GM12878 (cell line): Measurements from ENCODE around the gene DDX56. TPM values are rescaled to one million over a fixed set of nuclear protein-coding genes. Genes with fewer than 3 reads are reported as not detected.

Source experiments
- ATAC-seq: fragments of 200-7000 bp; cut with Tn5 transposase; 3 replicates; pipeline ENCODE4 v1.9.1; 2020; ENCODE audit warnings: mild to moderate bottlenecking, moderate library complexity
- BruUV-seq: library from RNA; stranded (reverse); fragments of 400-500 nt; replicated peaks from 2 replicates; lab custom pipeline; 2021; lab: Mats Ljungman, UMichigan
- CTCF ChIA-PET: fragments of 300-600 bp; sonication (Branson Sonifier 250); formaldehyde crosslinking; extraction: SDS; loops from one replicate; lab custom pipeline; 2021; ENCODE audit warnings: inconsistent platforms; lab: Yijun Ruan, JAX
- POLR2A ChIA-PET: fragments of 350-600 bp; formaldehyde crosslinking; extraction: SDS; loops from one replicate; lab custom pipeline; 2021; ENCODE audit warnings: inconsistent platforms; lab: Charles Lee
- RAD21 ChIA-PET: fragments of 300-600 bp; sonication (Branson Sonifier 250); formaldehyde crosslinking; loops from one replicate; lab custom pipeline; 2023; ENCODE audit warnings: antibody characterized with exemption; ENCODE audit not compliant: unreplicated experiment; lab: Charles Lee
- SMC1A ChIA-PET: fragments of 300-600 bp; sonication (Branson Sonifier 250); formaldehyde crosslinking; loops from one replicate; lab custom pipeline; 2023; ENCODE audit not compliant: unreplicated experiment, uncharacterized antibody; lab: Charles Lee
- DNase-seq: peaks from one replicate; pipeline ENCODE4 v3.0.0-alpha.2; 2011; ENCODE audit warnings: low read depth, low spot score
- FAIRE-seq: peaks from 3 replicates; lab custom pipeline; 2011; peaks lifted over from hg19 to GRCh38; lab: Jason Lieb, UNC
- H2AFZ ChIP-seq: 2 replicates; pipeline ENCODE4 v1.6.0; 2011; ENCODE audit warnings: low read depth, low read length, control low read depth; ENCODE audit not compliant: control insufficient read depth
- H3K27ac ChIP-seq: 2 replicates; pipeline ENCODE4 v1.5.1; 2011; ENCODE audit warnings: control low read depth; ENCODE audit not compliant: control insufficient read depth, insufficient read depth
- H3K27me3 ChIP-seq, 2 experiments: replicated peaks in 1 of 2; 2 replicates each; pipeline versions ENCODE4 v1.6.0 to v1.6.1; 2011; ENCODE audit warnings: low read length in 1 of 2; ENCODE audit not compliant: control insufficient read depth in 2 of 2, insufficient read depth in 2 of 2
- H3K36me3 ChIP-seq, 2 experiments: 2 replicates each; pipeline ENCODE4 v1.5.1; 2011; ENCODE audit warnings: low read length in 1 of 2; ENCODE audit not compliant: control insufficient read depth in 2 of 2, insufficient read depth in 2 of 2
- H3K4me1 ChIP-seq: 2 replicates; pipeline ENCODE4 v1.6.1; 2011; ENCODE audit warnings: mild to moderate bottlenecking, low read length, moderate library complexity, mixed read lengths; ENCODE audit not compliant: control insufficient read depth, insufficient read depth
- H3K4me2 ChIP-seq: 2 replicates; pipeline ENCODE4 v1.6.0; 2011; ENCODE audit warnings: control low read depth; ENCODE audit not compliant: control insufficient read depth, insufficient read depth
- H3K4me3 ChIP-seq: fragments of 200-600 bp; sonication (generic); 2 replicates; pipeline ENCODE4 v1.5.1; 2016
- H3K79me2 ChIP-seq: 2 replicates; pipeline ENCODE4 v1.6.0; 2011; ENCODE audit warnings: low read length; ENCODE audit not compliant: control insufficient read depth, insufficient read depth
- H3K9ac ChIP-seq: 2 replicates; pipeline ENCODE4 v1.8.0; 2011; ENCODE audit warnings: low read length, control low read depth, mixed read lengths; ENCODE audit not compliant: control insufficient read depth, insufficient read depth
- H3K9me3 ChIP-seq: replicated peaks from 3 replicates; pipeline ENCODE4 v1.5.1; 2011; ENCODE audit warnings: mild to moderate bottlenecking, low read length; ENCODE audit not compliant: control insufficient read depth, insufficient read depth
- H4K20me1 ChIP-seq: 2 replicates; pipeline ENCODE4 v1.6.0; 2011; ENCODE audit not compliant: control insufficient read depth, insufficient read depth
- ATF2 ChIP-seq: IDR thresholded peaks from 2 replicates; pipeline ENCODE4 v1.6.1; 2012; ENCODE audit warnings: low read length, inconsistent platforms
- ATF3 ChIP-seq: IDR thresholded peaks from 2 replicates; pipeline ENCODE4 v1.6.1; 2011; ENCODE audit warnings: low read depth, mild to moderate bottlenecking, low read length, moderate library complexity, borderline replicate concordance; ENCODE audit errors: extremely low read depth
- BRCA1 ChIP-seq: IDR thresholded peaks from 2 replicates; pipeline ENCODE4 v1.6.1; 2011; ENCODE audit warnings: low read depth, low read length, improper control_type of control experiment
- CHD2 ChIP-seq: IDR thresholded peaks from 2 replicates; pipeline ENCODE4 v1.6.1; 2011; ENCODE audit warnings: low read depth, low read length, improper control_type of control experiment, borderline replicate concordance
- CREB1 ChIP-seq: IDR thresholded peaks from 2 replicates; pipeline ENCODE4 v1.6.1; 2012; ENCODE audit warnings: low read depth, mild to moderate bottlenecking, inconsistent platforms
- CTCF ChIP-seq, 3 experiments: IDR thresholded peaks in 2 of 3; conservative IDR thresholded peaks in 1 of 3; 2 replicates each; pipeline ENCODE4 v1.5.1; 2011; ENCODE audit warnings: low read depth in 3 of 3, low read length in 3 of 3, mild to moderate bottlenecking in 3 of 3, control low read depth in 2 of 3, moderate library complexity in 2 of 3, inconsistent platforms in 1 of 3, mixed read lengths in 1 of 3; ENCODE audit not compliant: control insufficient read depth in 2 of 3, insufficient read depth in 1 of 3; ENCODE audit errors: extremely low read depth in 1 of 3
- ETV6 ChIP-seq, 2 experiments: fragments of 450-650 bp in 1 of 2; IDR thresholded peaks in 1 of 2; conservative IDR thresholded peaks in 1 of 2; 2 replicates each; pipeline ENCODE4 v1.6.1; 2014; ENCODE audit warnings: antibody characterized with exemption in 1 of 2, borderline replicate concordance in 1 of 2, low read depth in 1 of 2, mild to moderate bottlenecking in 1 of 2, moderate library complexity in 1 of 2
- FOXK2 ChIP-seq: fragments of 450-650 bp; IDR thresholded peaks from 2 replicates; pipeline ENCODE4 v1.6.1; 2017; ENCODE audit warnings: mild to moderate bottlenecking, moderate library complexity
- IRF5 ChIP-seq: fragments of 450-650 bp; IDR thresholded peaks from 2 replicates; pipeline ENCODE4 v1.6.1; 2017; ENCODE audit warnings: borderline replicate concordance
- JUNB ChIP-seq: IDR thresholded peaks from 2 replicates; pipeline ENCODE4 v1.6.1; 2016; ENCODE audit warnings: antibody characterized with exemption, mild to moderate bottlenecking
- MXI1 ChIP-seq: fragments of 150-350 bp; IDR thresholded peaks from 2 replicates; pipeline ENCODE4 v1.6.1; 2011; ENCODE audit warnings: low read depth, mild to moderate bottlenecking, inconsistent platforms, low read length, improper control_type of control experiment
- RAD21 ChIP-seq: IDR thresholded peaks from 2 replicates; pipeline ENCODE4 v1.6.1; 2011; ENCODE audit warnings: mild to moderate bottlenecking, low read depth, low read length, moderate library complexity; ENCODE audit not compliant: insufficient read depth
- RELA ChIP-seq: fragments of 450-650 bp; IDR thresholded peaks from 2 replicates; pipeline ENCODE4 v1.8.0; 2014; ENCODE audit warnings: borderline replicate concordance; ENCODE audit not compliant: partially characterized antibody
- SPI1 ChIP-seq: IDR thresholded peaks from 2 replicates; pipeline ENCODE4 v1.6.1; 2011; ENCODE audit warnings: low read depth, mild to moderate bottlenecking, low read length, moderate library complexity, borderline replicate concordance; ENCODE audit not compliant: insufficient read depth
- TARDBP ChIP-seq: IDR thresholded peaks from 2 replicates; pipeline ENCODE4 v1.6.1; 2016; ENCODE audit warnings: borderline replicate concordance
- ZNF24 ChIP-seq: fragments of 450-650 bp; IDR thresholded peaks from 2 replicates; pipeline ENCODE4 v1.6.1; 2017; ENCODE audit warnings: antibody characterized with exemption, mild to moderate bottlenecking
- WGBS: methylation state at CpG from one replicate; pipeline ENCODE4 v1.1.6; 2016; ENCODE audit warnings: low lambda C conversion rate; ENCODE audit not compliant: insufficient replicate concordance, insufficient coverage; ENCODE audit errors: missing lambda C conversion rate; 5-methylcytosine and 5-hydroxymethylcytosine counted together
- in situ Hi-C: fragments of 300-500 bp; cut with MboI; formaldehyde crosslinking; loops from 9 replicates; pipeline ENCODE4 v1.14.3; 2018; ENCODE audit warnings: mixed read lengths
- intact Hi-C: fragments of 100-400 bp; cut with micrococcal nuclease; formaldehyde crosslinking; loops from one replicate; pipeline ENCODE4 v1.14.2; 2022; ENCODE audit not compliant: unreplicated experiment
- polyA plus RNA-seq, 11 experiments: library from polyadenylated mRNA; depleted of rRNA in 4 of 11; unstranded in 6 of 11; stranded (reverse) in 5 of 11; fragments of >200 nt; fragmentation: Nextera tagmentation in 4 of 11; fragmentation: Illumina TruSeq in 1 of 11; extraction: Ambion mirVana in 4 of 11; extraction: Trizol in 1 of 11; gene quantifications; 1 replicate in 1 of 11; 2 replicates in 10 of 11; pipeline versions ENCODE4 v1.2.1 to v1.2.3, GENCODE V29; 2011 to 2016; ENCODE audit warnings: inconsistent platforms in 2 of 11, missing spikeins in 2 of 11, low read depth in 1 of 11
- total RNA-seq, 4 experiments: library from RNA; depleted of rRNA in 3 of 4; stranded (reverse); fragments of >200 nt in 3 of 4; fragmentation: Illumina TruSeq in 1 of 4; extraction: Trizol in 1 of 4; gene quantifications; 2 replicates each; pipeline versions ENCODE4 v1.2.1 to v1.2.3, GENCODE V29; 2013 to 2021

Gene DDX56
- total and polyA plus RNA-seq, 10 of the 15 experiments (the other 5 are each of a cell fraction or from before 2014, with no cell fraction given), result 19.8 to 136 (median 81.3) TPM

GRCh38 chr7:44615149-44615611 is 41.5 kb upstream of the DDX56 start (continued):
- TF ChIP-seq ATF2 (peak; percentile 56; the same call in 1 of the 2 replicates), ETV6 (conservative IDR thresholded peaks at IDR 0.05 in 1 of 2, IDR thresholded peaks at IDR 0.05 in 1 of 2; ENCODE audit: borderline replicate concordance in 1 of 2, low read depth in 1 of 2) (no peak), JUNB (0 out of 2 replicates have a peak, but pooled peaks have one; percentile 11), SPI1 (peak; percentile 28; the same call in 1 of the 2 replicates)
- TF ChIP-seq, all 136 proteins: peak for 10

GRCh38 chr7:44609829-44610228 is 36.1 kb upstream of the DDX56 start:
- intact Hi-C loops (loop anchor here (5.0 kb wide), 1 partner anchor 187 kb away; the partner anchor contains the start of gene PPIA), in situ Hi-C loops (no loop called here)
- no peaks in the 10 kb centered on the region for H3K9me3 ChIP-seq
- no peak overlapping the region for H2AFZ ChIP-seq
- ChIA-PET CTCF (no interaction called here), SMC1A (interaction anchor here (0.6 to 8.8 kb wide), 3 partner anchors 25 to 141 kb away, joined by 3 to 103 read pairs (median 5); no protein-coding TSS in a partner anchor), POLR2A (interaction anchor here (0.6 to 1.0 kb wide), 6 partner anchors 13 to 477 kb away, joined by 3 to 6 read pairs (median 4); no protein-coding TSS in a partner anchor), RAD21 (interaction anchor here (0.6 to 1.4 kb wide), 3 partner anchors 14 to 140 kb away, joined by 3 read pairs; no protein-coding TSS in a partner anchor)
- H3K4me2 ChIP-seq, result no peak overlapping the region
- peaks cover 12% of the 10 kb centered on the region for H3K4me1 ChIP-seq
- no peaks in the 10 kb centered on the region for H3K36me3 ChIP-seq
- DNase-seq (no peak), FAIRE-seq (no peak), ATAC-seq (no peak)
- peaks cover 67% of the 10 kb centered on the region for H3K79me2 ChIP-seq
- H3K4me3 ChIP-seq, result no peak overlapping the region
- H3K9ac ChIP-seq, result no peak overlapping the region
- H3K27me3 ChIP-seq, result no peaks in the 10 kb centered on the region
- no peaks in the 10 kb centered on the region for H4K20me1 ChIP-seq
- no TSS peak for BruUV-seq
- H3K27ac ChIP-seq, result no peak overlapping the region
- 85% methylated on average over 3 of the region's 3 CpGs for WGBS
- TF ChIP-seq CHD2 (no peak), CREB1 (no peak), MXI1 (no peak), TARDBP (no peak), FOXK2 (no peak), ZNF24 (no peak), ATF3 (no peak), CTCF (IDR thresholded peaks at IDR 0.05 in 2 of 3, conservative IDR thresholded peaks at IDR 0.05 in 1 of 3; ENCODE audit: control insufficient read depth in 2 of 3, extremely low read depth in 1 of 3, insufficient read depth in 1 of 3, low read depth in 3 of 3, low read length in 3 of 3) (no peak), BRCA1 (no peak), RELA (no peak), RAD21 (no peak), IRF5 (no peak)
